MCF 10A (cell line): ENCODE data around the gene PPP4R1. TPM values are rescaled to one million over a fixed set of nuclear protein-coding genes. Genes with fewer than 3 reads are reported as not detected.

Source experiments
- BruUV-seq: library from RNA; stranded (reverse); fragments of 400-500 nt; replicated peaks from 2 replicates; lab custom pipeline; 2021; lab: Mats Ljungman, UMichigan
- CTCF ChIA-PET: fragments of 300-600 bp; sonication (Branson Sonifier 250); formaldehyde crosslinking; extraction: SDS; loops from one replicate; lab custom pipeline; 2021; ENCODE audit warnings: antibody characterized with exemption, inconsistent platforms; lab: Yijun Ruan, JAX
- POLR2A ChIA-PET: fragments of 300-600, 350-650 bp; sonication (Branson Sonifier 250); formaldehyde crosslinking; extraction: SDS; loops from one replicate; lab custom pipeline; 2020; ENCODE audit warnings: antibody characterized with exemption, inconsistent platforms; lab: Yijun Ruan, JAX
- DNase-seq: peaks from one replicate; pipeline ENCODE4 v3.0.0-alpha.2; 2018; ENCODE audit not compliant: unreplicated experiment
- H3K27ac Mint-ChIP-seq: one replicate; pipeline ENCODE4 v1.8.0; 2022; ENCODE audit warnings: mild to moderate bottlenecking, low read depth, mixed read lengths; ENCODE audit not compliant: unreplicated experiment
- H3K27me3 Mint-ChIP-seq: one replicate; pipeline ENCODE4 v1.8.0; 2022; ENCODE audit warnings: mixed read lengths; ENCODE audit not compliant: insufficient read depth, unreplicated experiment
- H3K36me3 Mint-ChIP-seq: one replicate; pipeline ENCODE4 v1.8.0; 2022; ENCODE audit warnings: mild to moderate bottlenecking, moderate library complexity, mixed read lengths; ENCODE audit not compliant: insufficient read depth, unreplicated experiment
- H3K4me1 Mint-ChIP-seq: one replicate; pipeline ENCODE4 v1.8.0; 2022; ENCODE audit warnings: mixed read lengths; ENCODE audit not compliant: insufficient read depth, unreplicated experiment
- H3K4me3 Mint-ChIP-seq: one replicate; pipeline ENCODE4 v1.8.0; 2022; ENCODE audit warnings: mild to moderate bottlenecking, moderate library complexity, mixed read lengths; ENCODE audit not compliant: unreplicated experiment
- H3K9me3 Mint-ChIP-seq: one replicate; pipeline ENCODE4 v1.8.0; 2022; ENCODE audit warnings: mixed read lengths; ENCODE audit not compliant: unreplicated experiment
- CTCF ChIP-seq: fragments of 200-600 bp; IDR thresholded peaks from one replicate; pipeline ENCODE4 v1.8.0; 2022; ENCODE audit warnings: antibody characterized with exemption, mild to moderate bottlenecking; ENCODE audit not compliant: unreplicated experiment
- intact Hi-C: fragments of 100-400 bp; cut with micrococcal nuclease; formaldehyde crosslinking; loops from 2 replicates; pipeline ENCODE4 v1.14.1; 2022
- total RNA-seq: library from RNA; stranded (reverse); gene quantifications from 2 replicates; pipeline ENCODE4 v1.2.3, GENCODE V29; 2022

Gene PPP4R1
- total RNA-seq, 1 experiment from 2014 or later: 109 TPM

- BruUV-seq: no TSS peak
- TF ChIP-seq CTCF: no peak
- CTCF ChIA-PET: interaction anchor here (1.8 kb wide), 1 partner anchor 10 kb away, joined by 5 read pairs; no protein-coding TSS in a partner anchor
- H3K36me3 Mint-ChIP-seq: peaks cover 55% of the 10 kb centered on the region
- H3K4me1 Mint-ChIP-seq: no peaks in the 10 kb centered on the region
- H3K9me3 Mint-ChIP-seq: peaks cover 7% of the 10 kb centered on the region
- no peak for DNase-seq
- H3K27me3 Mint-ChIP-seq: no peaks in the 10 kb centered on the region
- no peak overlapping the region for H3K4me3 Mint-ChIP-seq
- POLR2A ChIA-PET: no interaction called here
- no peak overlapping the region for H3K27ac Mint-ChIP-seq
- intact Hi-C loops: no loop called here
These were observed 87.9 kb downstream of the PPP4R1 start for GRCh38 chr18:9526458-9526857.

- CTCF ChIA-PET: no interaction called here
- Mint-ChIP-seq H3K9me3 (peaks cover 7% of the 10 kb centered on the region), H3K27me3 (no peaks in the 10 kb centered on the region), H3K27ac (no peak overlapping the region), H3K4me3 (no peak overlapping the region), H3K36me3 (peaks cover 44% of the 10 kb centered on the region), H3K4me1 (no peaks in the 10 kb centered on the region)
- intact Hi-C loops: no loop called here
- POLR2A ChIA-PET: interaction anchor here (0.5 kb wide), 1 partner anchor 12 kb away, joined by 5 read pairs; no protein-coding TSS in a partner anchor
- BruUV-seq: no TSS peak
- DNase-seq: no peak
- no peak for TF ChIP-seq CTCF
These were observed 91.4 kb downstream of the PPP4R1 start for GRCh38 chr18:9522952-9523351.

- no peak overlapping the region for H3K27ac Mint-ChIP-seq
- H3K36me3 Mint-ChIP-seq: peaks cover 34% of the 10 kb centered on the region
- H3K9me3 Mint-ChIP-seq: no peaks in the 10 kb centered on the region
- DNase-seq: no peak
- POLR2A ChIA-PET: interaction anchor here (1.3 kb wide), 1 partner anchor 32 kb away, joined by 3 read pairs; no protein-coding TSS in a partner anchor
- no peaks in the 10 kb centered on the region for H3K27me3 Mint-ChIP-seq
- CTCF ChIA-PET: no interaction called here
- H3K4me1 Mint-ChIP-seq: no peaks in the 10 kb centered on the region
- H3K4me3 Mint-ChIP-seq: no peak overlapping the region
- BruUV-seq: no TSS peak
- no peak for TF ChIP-seq CTCF
- intact Hi-C loops: no loop called here
These were observed 92.6 kb downstream of the PPP4R1 start for GRCh38 chr18:9521770-9522169.

GRCh38 chr18:9520666-9521065 is 93.7 kb downstream of the PPP4R1 start:
- ChIA-PET POLR2A (interaction anchor here (0.6 kb wide), 2 partner anchors 40 to 359 kb away, joined by 3 read pairs; no protein-coding TSS in a partner anchor), CTCF (no interaction called here)
- Mint-ChIP-seq H3K9me3 (no peaks in the 10 kb centered on the region), H3K4me3 (no peak overlapping the region), H3K36me3 (peaks cover 29% of the 10 kb centered on the region), H3K27ac (no peak overlapping the region), H3K4me1 (peaks cover 8% of the 10 kb centered on the region), H3K27me3 (no peaks in the 10 kb centered on the region)
- no peak for TF ChIP-seq CTCF
- BruUV-seq: no TSS peak
- intact Hi-C loops: no loop called here
- DNase-seq: no peak
